H1 (cell line): Measurements from ENCODE around the gene PLCZ1. TPM values are rescaled to one million over a fixed set of nuclear protein-coding genes. Genes with fewer than 3 reads are reported as not detected.

Source experiments
- CTCF ChIA-PET: fragments of 300-600 bp; sonication (Branson Sonifier 250); formaldehyde crosslinking; loops from one replicate; lab custom pipeline; 2021; ENCODE audit not compliant: partially characterized antibody; lab: Charles Lee
- POLR2A ChIA-PET: fragments of 300-600 bp; sonication (Branson Sonifier 250); formaldehyde crosslinking; loops from one replicate; lab custom pipeline; 2021; ENCODE audit warnings: inconsistent platforms; ENCODE audit not compliant: partially characterized antibody; lab: Charles Lee
- DNase-seq, 2 experiments: peaks; one replicate each; pipeline versions ENCODE4 v3.0.0 to v3.0.0-alpha.2; 2010 to 2022; ENCODE audit warnings: low spot score in 2 of 2, low read depth in 1 of 2, mixed read lengths in 1 of 2
- FAIRE-seq: peaks from 2 replicates; lab custom pipeline; 2011; peaks lifted over from hg19 to GRCh38; lab: Jason Lieb, UNC
- H2AFZ ChIP-seq: 2 replicates; pipeline ENCODE4 v1.8.1; 2012; ENCODE audit warnings: low read length, inconsistent platforms
- H2AK5ac ChIP-seq: 2 replicates; pipeline ENCODE4 v1.6.1; 2013; ENCODE audit warnings: low read depth, low read length
- H2BK120ac ChIP-seq: replicated peaks from 2 replicates; pipeline ENCODE3; 2013; ENCODE audit warnings: low read depth, low read length, inconsistent platforms
- H2BK12ac ChIP-seq: 2 replicates; pipeline ENCODE4 v1.6.1; 2013; ENCODE audit warnings: low read depth, low read length
- H2BK15ac ChIP-seq: 2 replicates; pipeline ENCODE4 v1.6.1; 2013; ENCODE audit warnings: low read length
- H2BK20ac ChIP-seq: 2 replicates; pipeline ENCODE4 v1.6.1; 2013; ENCODE audit warnings: low read length
- H2BK5ac ChIP-seq: 2 replicates; pipeline ENCODE4 v1.6.1; 2013; ENCODE audit warnings: low read depth, low read length
- H3K14ac ChIP-seq: 2 replicates; pipeline ENCODE4 v1.6.1; 2013; ENCODE audit warnings: inconsistent platforms; ENCODE audit not compliant: insufficient read length
- H3K18ac ChIP-seq: 2 replicates; pipeline ENCODE4 v1.6.1; 2013; ENCODE audit warnings: low read length; ENCODE audit errors: extremely low read depth
- H3K23ac ChIP-seq: 2 replicates; pipeline ENCODE4 v1.6.1; 2013; ENCODE audit warnings: inconsistent platforms; ENCODE audit not compliant: insufficient read length
- H3K23me2 ChIP-seq: 2 replicates; pipeline ENCODE4 v1.6.1; 2013; ENCODE audit warnings: low read depth, low read length
- H3K27ac ChIP-seq: 2 replicates; pipeline ENCODE4 v1.6.1; 2011; ENCODE audit warnings: low read depth, low read length, inconsistent platforms
- H3K27me3 ChIP-seq, 4 experiments: replicated peaks in 1 of 4; 1 replicate in 1 of 4; 2 replicates in 3 of 4; pipeline versions ENCODE4 v1.6.1 to v1.8.1; 2011 to 2013; ENCODE audit warnings: low read length in 3 of 4, mild to moderate bottlenecking in 3 of 4, inconsistent platforms in 2 of 4, mixed read lengths in 2 of 4, moderate library complexity in 1 of 4; ENCODE audit not compliant: control insufficient read depth in 3 of 4, insufficient read depth in 3 of 4; ENCODE audit errors: extremely low read depth in 1 of 4
- H3K36me3 ChIP-seq, 4 experiments: 2 replicates each; pipeline versions ENCODE4 v1.6.1 to v1.8.1; 2011 to 2013; ENCODE audit warnings: mild to moderate bottlenecking in 4 of 4, low read length in 3 of 4, moderate library complexity in 2 of 4, control low read depth in 1 of 4, inconsistent platforms in 1 of 4; ENCODE audit not compliant: insufficient read depth in 4 of 4, control insufficient read depth in 2 of 4
- H3K4ac ChIP-seq: replicated peaks from 2 replicates; pipeline ENCODE3; 2013; ENCODE audit warnings: low read length, low read depth, mixed read lengths, inconsistent platforms; ENCODE audit not compliant: insufficient read length
- H3K4me1 ChIP-seq, 4 experiments: replicated peaks in 1 of 4; 1 replicate in 1 of 4; 2 replicates in 3 of 4; pipeline versions ENCODE4 v1.6.1 to v1.8.1; 2011 to 2013; ENCODE audit warnings: low read length in 3 of 4, inconsistent platforms in 2 of 4, mixed read lengths in 1 of 4; ENCODE audit not compliant: insufficient read depth in 4 of 4, control insufficient read depth in 3 of 4
- H3K4me2 ChIP-seq, 2 experiments: 2 replicates each; pipeline versions ENCODE4 v1.6.1 to v1.8.1; 2011 to 2013; ENCODE audit warnings: low read depth in 2 of 2, low read length in 2 of 2, control low read depth in 1 of 2, inconsistent platforms in 1 of 2, mild to moderate bottlenecking in 1 of 2; ENCODE audit not compliant: insufficient read depth in 1 of 2
- H3K4me3 ChIP-seq, 4 experiments: fragments of 200-600, 300-600 bp in 1 of 4; sonication (generic), shearing (Covaris generic), sonication (Bioruptor Twin) in 1 of 4; 2 replicates each; pipeline versions ENCODE4 v1.5.1 to v1.8.1; 2011 to 2016; ENCODE audit warnings: low read length in 4 of 4, low read depth in 3 of 4, control low read depth in 2 of 4, inconsistent platforms in 2 of 4, mild to moderate bottlenecking in 2 of 4, mixed read lengths in 1 of 4, moderate library complexity in 1 of 4; ENCODE audit not compliant: insufficient read depth in 2 of 4; ENCODE audit errors: extremely low read depth in 1 of 4
- H3K56ac ChIP-seq: replicated peaks from 2 replicates; pipeline ENCODE3; 2013; ENCODE audit warnings: low read depth, mild to moderate bottlenecking, mixed read lengths, low read length, inconsistent platforms; ENCODE audit not compliant: insufficient read length
- H3K79me1 ChIP-seq: 2 replicates; pipeline ENCODE4 v1.6.1; 2013; ENCODE audit warnings: low read depth, low read length, control low read depth
- H3K79me2 ChIP-seq, 2 experiments: 2 replicates each; pipeline versions ENCODE4 v1.6.1 to v1.8.1; 2012 to 2013; ENCODE audit warnings: low read length in 2 of 2, mild to moderate bottlenecking in 2 of 2, inconsistent platforms in 1 of 2; ENCODE audit not compliant: insufficient read depth in 2 of 2, control insufficient read depth in 1 of 2
- H3K9ac ChIP-seq, 4 experiments: replicated peaks in 1 of 4; 1 replicate in 1 of 4; 2 replicates in 3 of 4; pipeline versions ENCODE4 v1.6.1 to v1.8.1; 2011 to 2013; ENCODE audit warnings: low read depth in 3 of 4, low read length in 3 of 4, control low read depth in 2 of 4, mild to moderate bottlenecking in 2 of 4, moderate library complexity in 2 of 4, inconsistent platforms in 1 of 4; ENCODE audit errors: extremely low read depth in 1 of 4
- H3K9me3 ChIP-seq, 2 experiments: 2 replicates each; pipeline versions ENCODE4 v1.6.1 to v1.8.1; 2012 to 2013; ENCODE audit warnings: mild to moderate bottlenecking in 2 of 2, moderate library complexity in 2 of 2, control low read depth in 1 of 2, inconsistent platforms in 1 of 2, low read depth in 1 of 2, low read length in 1 of 2, mixed read lengths in 1 of 2; ENCODE audit not compliant: insufficient read depth in 2 of 2
- H4K20me1 ChIP-seq, 2 experiments: replicated peaks in 1 of 2; 2 replicates each; pipeline versions ENCODE3 to v1.8.1; 2011 to 2013; ENCODE audit warnings: inconsistent platforms in 2 of 2, low read length in 2 of 2, mild to moderate bottlenecking in 1 of 2; ENCODE audit not compliant: insufficient read depth in 2 of 2, control insufficient read depth in 1 of 2
- H4K5ac ChIP-seq: 2 replicates; pipeline ENCODE4 v1.6.1; 2013; ENCODE audit warnings: low read length, low read depth, mixed read lengths, inconsistent platforms; ENCODE audit not compliant: insufficient read length
- H4K8ac ChIP-seq: 2 replicates; pipeline ENCODE4 v1.8.0; 2013; ENCODE audit warnings: mild to moderate bottlenecking, moderate library complexity, low read length, inconsistent platforms; ENCODE audit not compliant: insufficient read depth; ENCODE audit errors: extremely low read depth
- H4K91ac ChIP-seq: replicated peaks from 2 replicates; pipeline ENCODE3; 2013; ENCODE audit warnings: low read length, mixed read lengths, inconsistent platforms; ENCODE audit not compliant: insufficient read length
- CBX5 ChIP-seq: fragments of 300-800, 300-1000 bp; sonication (generic); IDR thresholded peaks from 2 replicates; pipeline ENCODE4 v1.7.1; 2016; ENCODE audit warnings: antibody characterized with exemption, low read length, low read depth
- CEBPB ChIP-seq: IDR thresholded peaks from 2 replicates; pipeline ENCODE4 v1.6.1; 2012; ENCODE audit warnings: low read depth, low read length
- CHD2 ChIP-seq: IDR thresholded peaks from 2 replicates; pipeline ENCODE4 v1.6.1; 2012; ENCODE audit warnings: low read length, improper control_type of control experiment
- CREB1 ChIP-seq: IDR thresholded peaks from 2 replicates; pipeline ENCODE4 v1.6.1; 2012; ENCODE audit warnings: inconsistent platforms
- CTCF ChIP-seq, 3 experiments: IDR thresholded peaks; 1 replicate in 2 of 3; 2 replicates in 1 of 3; pipeline versions ENCODE4 v1.5.1 to v1.6.1; 2011; ENCODE audit warnings: low read length in 3 of 3, mild to moderate bottlenecking in 3 of 3, inconsistent platforms in 2 of 3, low read depth in 1 of 3, moderate library complexity in 1 of 3; ENCODE audit not compliant: insufficient read depth in 1 of 3; ENCODE audit errors: control extremely low read depth in 1 of 3
- FOSL1 ChIP-seq: IDR thresholded peaks from 2 replicates; pipeline ENCODE4 v1.6.1; 2011; ENCODE audit warnings: mild to moderate bottlenecking, low read depth, low read length, moderate library complexity; ENCODE audit not compliant: insufficient read depth
- POU5F1 ChIP-seq: IDR thresholded peaks from 2 replicates; pipeline ENCODE4 v1.6.1; 2011; ENCODE audit warnings: low read depth, mild to moderate bottlenecking, low read length, moderate library complexity
- SIN3A ChIP-seq, 2 experiments: IDR thresholded peaks in 1 of 2; conservative IDR thresholded peaks in 1 of 2; 2 replicates each; pipeline ENCODE4 v1.6.1; 2011 to 2012; ENCODE audit warnings: low read length in 2 of 2, improper control_type of control experiment in 1 of 2, low read depth in 1 of 2, mild to moderate bottlenecking in 1 of 2
- SP1 ChIP-seq: IDR thresholded peaks from 2 replicates; pipeline ENCODE4 v1.6.1; 2011; ENCODE audit warnings: low read depth, low read length
- ZNF274 ChIP-seq: IDR thresholded peaks from 2 replicates; pipeline ENCODE4 v1.7.0; 2012; ENCODE audit warnings: low read length, borderline replicate concordance; ENCODE audit errors: extremely low read depth
- polyA plus RNA-seq, 7 experiments: library from polyadenylated mRNA; depleted of rRNA in 3 of 7; stranded (reverse) in 5 of 7; unstranded in 2 of 7; fragments of >200 nt in 5 of 7; fragments of 200-250 nt in 2 of 7; gene quantifications; 1 replicate in 5 of 7; 2 replicates in 1 of 7; 4 replicates in 1 of 7; pipeline versions ENCODE4 v1.2.1 to v1.2.3, GENCODE V29; 2011 to 2013; ENCODE audit warnings: missing spikeins in 2 of 7, mixed read lengths in 2 of 7
- total RNA-seq: library from RNA; stranded (reverse); fragmentation: NEBNext Ultra II Directional; extraction: Animal tissue kit (Norgen Biotek cat#: 25700); gene quantifications from 2 replicates; pipeline ENCODE4 v1.2.1, GENCODE V29; 2021

The PLCZ1 gene
- total and polyA plus RNA-seq, 2 of the 8 experiments (the other 6 are each of a cell fraction or from before 2014, with no cell fraction given), result not detected

DNA sequence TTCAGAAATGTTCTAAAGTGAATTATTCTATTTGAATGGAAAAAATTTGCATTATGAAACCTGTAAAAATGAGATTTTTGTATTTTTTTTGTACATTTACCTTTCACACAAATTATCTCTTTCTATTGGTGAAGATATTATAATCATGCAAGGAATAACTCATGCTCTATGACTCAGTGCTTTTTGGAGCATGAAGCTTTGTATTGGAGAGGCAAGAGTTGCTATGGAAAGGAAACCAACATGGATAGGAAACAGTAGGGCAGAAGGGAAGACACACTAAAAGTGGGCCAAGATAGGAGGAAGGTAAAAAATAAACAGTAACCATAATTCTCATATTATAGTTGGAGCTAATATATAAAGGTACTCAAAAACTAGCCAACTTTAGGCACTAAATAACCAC, 79.0 kb downstream of the PLCZ1 start:
- no peak overlapping the region for H3K18ac ChIP-seq
- TF ChIP-seq ZNF274, result no peak
- TF ChIP-seq SP1, result no peak
- TF ChIP-seq CBX5, result no peak
- TF ChIP-seq CTCF (IDR thresholded peaks at IDR 0.05; ENCODE audit: control extremely low read depth in 1 of 3, insufficient read depth in 1 of 3, low read depth in 1 of 3, low read length in 3 of 3), result no peak
- TF ChIP-seq CEBPB, result no peak
- TF ChIP-seq FOSL1, result no peak
- TF ChIP-seq SIN3A (conservative IDR thresholded peaks at IDR 0.05 in 1 of 2, IDR thresholded peaks at IDR 0.05 in 1 of 2; ENCODE audit: low read depth in 1 of 2, low read length in 2 of 2), result no peak
- TF ChIP-seq CHD2, result no peak
- TF ChIP-seq POU5F1, result no peak
- TF ChIP-seq CREB1, result no peak
- H3K4me3 ChIP-seq, result no peak overlapping the region
- no peaks in the 10 kb centered on the region for H3K9me3 ChIP-seq
- H3K79me2 ChIP-seq, result no peaks in the 10 kb centered on the region
- no peak overlapping the region for H2BK5ac ChIP-seq
- H3K79me1 ChIP-seq, result no peaks in the 10 kb centered on the region
- no peak overlapping the region for H4K91ac ChIP-seq
- no peak for FAIRE-seq
- no peaks in the 10 kb centered on the region for H3K4me1 ChIP-seq
- no peak overlapping the region for H3K14ac ChIP-seq
- H3K36me3 ChIP-seq, result no peaks in the 10 kb centered on the region
- H2AK5ac ChIP-seq, result no peak overlapping the region
- H2BK15ac ChIP-seq, result no peak overlapping the region
- no peak overlapping the region for H2BK12ac ChIP-seq
- H3K27ac ChIP-seq, result no peak overlapping the region
- ChIA-PET POLR2A (no interaction called here), CTCF (no interaction called here)
- no peaks in the 10 kb centered on the region for H4K20me1 ChIP-seq
- no peak overlapping the region for H2BK120ac ChIP-seq
- no peak overlapping the region for H4K5ac ChIP-seq
- no peak overlapping the region for H3K23ac ChIP-seq
- H3K9ac ChIP-seq, result no peak overlapping the region
- H3K27me3 ChIP-seq, result no peaks in the 10 kb centered on the region
- H2BK20ac ChIP-seq, result no peak overlapping the region
- H4K8ac ChIP-seq, result no peak overlapping the region
- H2AFZ ChIP-seq, result no peak overlapping the region
- no peak overlapping the region for H3K4me2 ChIP-seq
- no peak overlapping the region for H3K4ac ChIP-seq
- H3K56ac ChIP-seq, result no peak overlapping the region
- DNase-seq, result no peak
- no peaks in the 10 kb centered on the region for H3K23me2 ChIP-seq
